ENCODE measurements around the gene IQCH.

IQCH gene

DNA sequence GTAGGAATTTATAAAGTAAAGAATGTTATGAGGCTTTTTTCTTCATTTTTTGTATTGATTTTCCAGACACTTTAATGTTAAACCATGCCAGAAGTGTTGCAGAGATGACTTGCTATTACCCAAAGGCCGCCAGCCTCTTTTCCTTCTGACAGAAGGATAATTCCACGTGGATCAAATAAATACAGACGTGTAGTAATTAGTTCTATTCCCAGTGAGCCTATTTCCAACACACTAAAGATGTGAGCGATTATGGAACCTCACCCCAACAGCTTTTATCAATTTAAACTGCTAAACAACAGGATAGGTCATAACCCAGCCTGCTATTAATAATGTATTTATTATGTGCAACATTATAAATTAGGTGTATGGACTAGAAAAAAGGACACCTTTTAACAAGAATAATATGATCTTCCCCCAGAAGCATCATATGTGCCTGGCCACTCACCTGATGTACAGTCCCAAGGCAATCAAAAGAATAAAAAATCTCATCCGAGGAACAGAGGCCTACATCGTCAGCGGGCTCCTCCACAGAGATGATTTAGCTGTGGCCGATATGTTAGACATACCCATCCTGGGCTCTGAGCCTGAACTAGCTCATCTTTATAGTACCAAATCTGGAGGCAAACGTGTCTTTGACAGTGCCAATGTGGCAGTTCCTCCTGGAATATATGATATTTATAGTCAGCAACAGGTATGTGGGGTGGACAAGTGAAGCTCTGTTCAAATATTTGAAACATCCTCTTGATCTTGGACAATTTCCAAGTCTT, 140.5 kb downstream of the IQCH start:
- no peak overlapping the region for H3K4me3 ChIP-seq (ENCODE audit: low read depth, low read length)
- no peaks in the 10 kb centered on the region for H3K79me2 ChIP-seq (ENCODE audit: control insufficient read depth, insufficient read depth, low read length, unreplicated experiment)
- H2AFZ ChIP-seq (ENCODE audit: low read length, unreplicated experiment), result no peak overlapping the region
- no peaks in the 10 kb centered on the region for H3K36me3 ChIP-seq (ENCODE audit: insufficient read depth, low read length)
- no peaks in the 10 kb centered on the region for H3K4me1 ChIP-seq (ENCODE audit: control insufficient read depth, insufficient read depth, low read length, unreplicated experiment)
- no peak overlapping the region for H3K27ac ChIP-seq (ENCODE audit: low read depth, low read length)
- H3K27me3 ChIP-seq (ENCODE audit: insufficient read depth, low read length), result no peaks in the 10 kb centered on the region

- no peak overlapping the region for H3K4me3 ChIP-seq (ENCODE audit: low read depth, low read length)
- H2AFZ ChIP-seq (ENCODE audit: low read length, unreplicated experiment), result no peak overlapping the region
Observed at GRCh38 chr15:67396114-67396513, 141.5 kb downstream of the IQCH start.

GRCh38 chr15:67397139-67397538, 142.6 kb downstream of the IQCH start:
- Histone ChIP-seq H2AFZ (ENCODE audit: low read length, unreplicated experiment) (no peak overlapping the region), H3K4me3 (ENCODE audit: low read depth, low read length) (no peak overlapping the region), H3K27ac (ENCODE audit: low read depth, low read length) (no peak overlapping the region), H3K4me1 (ENCODE audit: control insufficient read depth, insufficient read depth, low read length, unreplicated experiment) (no peaks in the 10 kb centered on the region), H3K79me2 (ENCODE audit: control insufficient read depth, insufficient read depth, low read length, unreplicated experiment) (no peaks in the 10 kb centered on the region), H3K27me3 (ENCODE audit: insufficient read depth, low read length) (no peaks in the 10 kb centered on the region), H3K36me3 (ENCODE audit: insufficient read depth, low read length) (no peaks in the 10 kb centered on the region)

More at GRCh38 chr15:67396114-67396513, 141.5 kb downstream of the IQCH start:
- Histone ChIP-seq H3K27ac (ENCODE audit: low read depth, low read length) (no peak overlapping the region), H3K79me2 (ENCODE audit: control insufficient read depth, insufficient read depth, low read length, unreplicated experiment) (no peaks in the 10 kb centered on the region), H3K4me1 (ENCODE audit: control insufficient read depth, insufficient read depth, low read length, unreplicated experiment) (no peaks in the 10 kb centered on the region), H3K27me3 (ENCODE audit: insufficient read depth, low read length) (no peaks in the 10 kb centered on the region), H3K36me3 (ENCODE audit: insufficient read depth, low read length) (no peaks in the 10 kb centered on the region)

GRCh38 chr15:67399925-67400324, 145.3 kb downstream of the IQCH start:
- Histone ChIP-seq H3K27me3 (ENCODE audit: insufficient read depth, low read length) (no peaks in the 10 kb centered on the region), H2AFZ (ENCODE audit: low read length, unreplicated experiment) (no peak overlapping the region), H3K27ac (ENCODE audit: low read depth, low read length) (no peak overlapping the region)

DNA sequence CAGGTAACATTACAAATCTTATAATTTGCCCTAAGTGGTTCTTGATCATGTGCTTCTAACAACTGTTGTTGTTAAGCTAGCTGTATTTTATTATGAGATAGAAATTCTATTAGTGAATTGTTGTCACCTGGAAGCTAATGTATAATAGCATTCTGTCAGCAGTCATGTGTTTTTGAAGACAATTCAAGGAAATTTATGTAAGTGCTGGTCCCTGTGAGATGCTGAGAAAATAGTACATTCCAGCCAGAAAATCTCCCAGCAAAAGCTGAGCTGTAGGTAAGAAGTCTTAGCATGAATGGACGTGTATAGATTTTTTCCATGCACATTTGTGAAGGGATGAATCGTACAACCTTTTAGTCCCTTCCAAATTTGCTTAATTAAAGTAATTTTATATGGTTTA, 146.3 kb downstream of the IQCH start:
- H3K36me3 ChIP-seq (ENCODE audit: insufficient read depth, low read length), result no peaks in the 10 kb centered on the region
- H2AFZ ChIP-seq (ENCODE audit: low read length, unreplicated experiment), result no peak overlapping the region
- H3K79me2 ChIP-seq (ENCODE audit: control insufficient read depth, insufficient read depth, low read length, unreplicated experiment), result no peaks in the 10 kb centered on the region
- no peak overlapping the region for H3K27ac ChIP-seq (ENCODE audit: low read depth, low read length)
- H3K27me3 ChIP-seq (ENCODE audit: insufficient read depth, low read length), result no peaks in the 10 kb centered on the region
- H3K4me1 ChIP-seq (ENCODE audit: control insufficient read depth, insufficient read depth, low read length, unreplicated experiment), result peaks cover 7% of the 10 kb centered on the region
- no peak overlapping the region for H3K4me3 ChIP-seq (ENCODE audit: low read depth, low read length)

More at GRCh38 chr15:67399925-67400324, 145.3 kb downstream of the IQCH start:
- no peaks in the 10 kb centered on the region for H3K79me2 ChIP-seq (ENCODE audit: control insufficient read depth, insufficient read depth, low read length, unreplicated experiment)
- H3K4me3 ChIP-seq (ENCODE audit: low read depth, low read length), result no peak overlapping the region
- H3K4me1 ChIP-seq (ENCODE audit: control insufficient read depth, insufficient read depth, low read length, unreplicated experiment), result no peaks in the 10 kb centered on the region
- H3K36me3 ChIP-seq (ENCODE audit: insufficient read depth, low read length), result no peaks in the 10 kb centered on the region

- peaks cover 12% of the 10 kb centered on the region for H3K4me1 ChIP-seq (ENCODE audit: control insufficient read depth, insufficient read depth, low read length, unreplicated experiment)
- no peaks in the 10 kb centered on the region for H3K27me3 ChIP-seq (ENCODE audit: insufficient read depth, low read length)
- H3K36me3 ChIP-seq (ENCODE audit: insufficient read depth, low read length), result no peaks in the 10 kb centered on the region
- H3K79me2 ChIP-seq (ENCODE audit: control insufficient read depth, insufficient read depth, low read length, unreplicated experiment), result no peaks in the 10 kb centered on the region
- H3K4me3 ChIP-seq (ENCODE audit: low read depth, low read length), result no peak overlapping the region
- no peak overlapping the region for H3K27ac ChIP-seq (ENCODE audit: low read depth, low read length)
- no peak overlapping the region for H2AFZ ChIP-seq (ENCODE audit: low read length, unreplicated experiment)
Observed at GRCh38 chr15:67401336-67401735, 146.8 kb downstream of the IQCH start.

GRCh38 chr15:67403428-67404154, 149.0 kb downstream of the IQCH start:
- Histone ChIP-seq H3K4me3 (ENCODE audit: low read depth, low read length) (no peak overlapping the region), H3K4me1 (ENCODE audit: control insufficient read depth, insufficient read depth, low read length, unreplicated experiment) (peaks cover 15% of the 10 kb centered on the region), H3K27me3 (ENCODE audit: insufficient read depth, low read length) (no peaks in the 10 kb centered on the region), H2AFZ (ENCODE audit: low read length, unreplicated experiment) (no peak overlapping the region), H3K27ac (ENCODE audit: low read depth, low read length) (no peak overlapping the region), H3K36me3 (ENCODE audit: insufficient read depth, low read length) (no peaks in the 10 kb centered on the region), H3K79me2 (ENCODE audit: control insufficient read depth, insufficient read depth, low read length, unreplicated experiment) (no peaks in the 10 kb centered on the region)

DNA sequence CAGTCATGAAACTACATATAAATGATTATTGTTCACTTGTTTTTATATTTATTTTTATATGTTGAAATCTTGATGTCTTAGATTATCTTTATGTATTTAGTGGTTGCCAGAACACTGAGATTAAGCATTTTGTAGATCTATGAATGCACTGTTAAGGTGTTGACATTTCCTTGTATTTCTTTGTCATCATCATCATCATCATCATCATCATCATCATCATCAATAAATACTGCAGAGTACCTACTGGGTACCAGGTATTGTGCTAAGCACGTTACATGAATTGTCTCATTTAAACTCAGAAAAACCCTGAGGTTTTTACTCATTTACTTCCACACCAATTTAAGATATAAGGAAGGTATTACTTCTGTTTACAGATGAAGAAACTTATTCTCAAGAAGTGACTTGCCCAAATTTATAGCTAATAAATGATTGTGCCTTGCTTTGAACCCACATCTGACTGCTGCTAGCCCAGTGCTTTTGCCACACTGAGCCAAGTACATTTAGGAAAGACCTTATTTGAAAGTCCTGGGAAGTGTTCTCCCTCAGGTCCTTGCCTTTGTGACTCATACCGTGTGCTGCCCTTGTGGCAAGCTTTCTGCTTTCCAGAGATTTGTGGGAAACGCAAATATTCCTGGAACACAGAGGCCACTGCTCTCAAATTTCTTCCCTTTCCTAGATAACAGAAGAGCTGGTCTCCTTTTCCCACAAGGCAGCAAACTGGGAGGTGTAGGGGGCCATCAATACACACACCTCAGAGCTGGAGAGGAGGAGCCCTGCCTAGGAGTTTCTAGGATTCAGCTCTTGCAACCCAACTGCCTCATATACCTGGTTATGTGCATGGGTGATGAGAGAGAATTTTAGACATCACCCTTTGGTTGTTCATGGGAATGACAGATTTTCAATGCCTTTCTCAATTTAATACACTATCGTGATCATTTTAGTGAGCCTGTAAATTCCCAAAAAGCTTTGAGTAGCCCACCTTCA, 150.9 kb downstream of the IQCH start:
- Histone ChIP-seq H2AFZ (ENCODE audit: low read length, unreplicated experiment) (no peak overlapping the region), H3K36me3 (ENCODE audit: insufficient read depth, low read length) (no peaks in the 10 kb centered on the region), H3K79me2 (ENCODE audit: control insufficient read depth, insufficient read depth, low read length, unreplicated experiment) (no peaks in the 10 kb centered on the region), H3K27ac (ENCODE audit: low read depth, low read length) (no peak overlapping the region), H3K27me3 (ENCODE audit: insufficient read depth, low read length) (no peaks in the 10 kb centered on the region), H3K4me1 (ENCODE audit: control insufficient read depth, insufficient read depth, low read length, unreplicated experiment) (peaks cover 15% of the 10 kb centered on the region), H3K4me3 (ENCODE audit: low read depth, low read length) (no peak overlapping the region)

DNA sequence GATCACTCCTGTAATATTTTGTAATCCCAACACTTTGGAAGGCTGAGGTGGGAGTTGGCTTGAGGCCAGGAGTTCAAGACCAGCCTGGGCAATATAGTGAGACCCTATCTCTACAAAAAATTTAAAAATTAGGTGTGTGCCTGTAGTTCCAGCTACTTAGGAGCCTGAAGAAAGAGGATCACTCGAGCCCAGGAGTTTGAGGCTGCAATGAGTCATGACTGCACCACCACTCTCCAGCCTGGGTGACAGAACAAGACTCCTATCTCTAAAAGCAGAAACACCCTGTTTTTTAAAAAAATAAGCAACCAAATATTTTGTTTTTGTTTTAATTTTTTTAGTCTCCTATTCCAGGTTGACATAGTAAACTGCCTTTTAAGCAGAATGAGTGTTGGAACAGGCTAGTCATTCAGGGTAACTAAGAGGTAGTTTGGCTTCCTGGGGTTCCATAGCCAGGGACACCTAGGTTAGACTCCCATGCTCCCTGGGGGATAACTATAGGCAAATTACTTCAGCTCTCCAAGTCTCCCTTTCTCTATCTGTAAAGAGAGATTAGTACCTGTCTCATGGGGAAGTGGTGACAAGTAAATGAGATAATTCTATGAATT, 151.8 kb downstream of the IQCH start:
- Histone ChIP-seq H2AFZ (ENCODE audit: low read length, unreplicated experiment) (no peak overlapping the region), H3K4me3 (ENCODE audit: low read depth, low read length) (no peak overlapping the region), H3K36me3 (ENCODE audit: insufficient read depth, low read length) (no peaks in the 10 kb centered on the region), H3K27ac (ENCODE audit: low read depth, low read length) (no peak overlapping the region), H3K79me2 (ENCODE audit: control insufficient read depth, insufficient read depth, low read length, unreplicated experiment) (no peaks in the 10 kb centered on the region), H3K27me3 (ENCODE audit: insufficient read depth, low read length) (no peaks in the 10 kb centered on the region), H3K4me1 (ENCODE audit: control insufficient read depth, insufficient read depth, low read length, unreplicated experiment) (peaks cover 15% of the 10 kb centered on the region)

GRCh38 chr15:67407786-67408185, 153.2 kb downstream of the IQCH start:
- Histone ChIP-seq H3K27ac (ENCODE audit: low read depth, low read length) (no peak overlapping the region), H3K4me3 (ENCODE audit: low read depth, low read length) (no peak overlapping the region), H2AFZ (ENCODE audit: low read length, unreplicated experiment) (no peak overlapping the region), H3K36me3 (ENCODE audit: insufficient read depth, low read length) (no peaks in the 10 kb centered on the region), H3K27me3 (ENCODE audit: insufficient read depth, low read length) (no peaks in the 10 kb centered on the region), H3K4me1 (ENCODE audit: control insufficient read depth, insufficient read depth, low read length, unreplicated experiment) (peaks cover 15% of the 10 kb centered on the region), H3K79me2 (ENCODE audit: control insufficient read depth, insufficient read depth, low read length, unreplicated experiment) (no peaks in the 10 kb centered on the region)
